ENCODE results near the gene ZBED1.
"Not testable (repeated sequence)": the region's sequence is repeated elsewhere in the genome, so short reads cannot be mapped to it uniquely, and the experiment has no call there.

Gene ZBED1

GRCh38 chrX:2471126-2471525, 29.6 kb downstream of the ZBED1 start:
- not testable (repeated sequence) for DNase-seq

GRCh38 chrX:2469852-2470251, 30.9 kb downstream of the ZBED1 start:
- DNase-seq = peak; percentile 12

DNA sequence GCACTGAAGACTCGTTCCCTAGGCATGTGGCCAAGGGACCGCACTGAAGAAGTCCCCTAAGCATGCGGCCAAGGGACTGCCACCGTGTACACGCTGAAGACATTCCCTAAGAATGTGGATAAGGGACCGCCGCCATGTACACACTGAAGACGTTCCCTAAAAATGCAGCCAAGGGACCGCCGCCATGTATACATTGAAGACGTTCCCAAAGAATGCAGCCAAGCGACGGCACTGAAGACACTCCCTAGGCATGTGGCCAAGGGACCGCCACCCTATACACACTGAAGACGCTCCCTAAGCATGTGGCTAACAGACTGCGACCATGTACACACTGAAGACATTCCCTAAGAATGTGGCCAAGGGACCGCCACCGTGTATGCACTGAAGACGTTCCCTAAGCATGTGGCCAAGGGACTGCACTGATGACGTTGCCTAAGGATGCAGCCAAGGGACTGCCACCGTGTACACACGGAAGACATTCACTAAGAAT, 31.5 kb downstream of the ZBED1 start:
- no peak for DNase-seq

GRCh38 chrX:2468261-2469195, 32.2 kb downstream of the ZBED1 start:
- no peak for DNase-seq

DNA sequence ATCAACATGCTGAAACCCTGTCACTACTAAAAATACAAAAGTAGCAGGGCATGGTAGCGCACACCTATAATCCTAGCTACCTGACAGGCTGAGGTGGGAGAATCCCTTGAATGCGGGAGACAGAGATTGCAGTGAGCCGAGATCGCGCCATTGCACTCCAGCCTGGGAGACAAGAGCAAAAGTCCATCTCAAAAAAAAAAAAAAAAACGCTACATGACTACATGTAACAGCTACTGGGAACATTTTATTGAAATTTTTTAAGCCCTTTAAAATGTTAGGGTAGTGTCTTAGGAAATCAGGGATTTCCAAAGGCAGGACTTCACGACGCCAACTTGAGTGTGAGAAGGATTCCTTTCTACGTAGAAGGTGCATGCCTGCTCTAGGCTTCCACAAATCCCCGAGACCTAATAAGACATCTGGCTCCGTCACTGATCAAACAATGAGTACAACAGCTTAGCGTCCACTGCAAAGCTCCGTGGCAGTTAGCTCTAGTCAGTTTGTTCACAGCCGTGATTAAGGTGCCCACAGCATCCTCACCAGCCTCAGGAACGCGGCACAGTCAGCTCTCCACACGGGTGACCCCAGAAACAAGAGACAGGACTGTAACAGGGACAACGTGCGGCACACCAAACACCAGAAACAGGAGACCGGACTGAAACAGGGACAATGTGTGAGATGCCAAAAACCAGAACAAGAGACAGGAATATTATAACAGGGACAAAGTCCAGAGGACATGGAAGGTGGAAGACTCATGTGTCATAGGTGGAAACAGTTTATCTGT, 33.7 kb downstream of the ZBED1 start:
- no peak for DNase-seq

GRCh38 chrX:2464677-2465166, 36.1 kb downstream of the ZBED1 start:
- DNase-seq = no peak

- no peak for DNase-seq
These were observed 36.7 kb downstream of the ZBED1 start for GRCh38 chrX:2463973-2464676.

DNA sequence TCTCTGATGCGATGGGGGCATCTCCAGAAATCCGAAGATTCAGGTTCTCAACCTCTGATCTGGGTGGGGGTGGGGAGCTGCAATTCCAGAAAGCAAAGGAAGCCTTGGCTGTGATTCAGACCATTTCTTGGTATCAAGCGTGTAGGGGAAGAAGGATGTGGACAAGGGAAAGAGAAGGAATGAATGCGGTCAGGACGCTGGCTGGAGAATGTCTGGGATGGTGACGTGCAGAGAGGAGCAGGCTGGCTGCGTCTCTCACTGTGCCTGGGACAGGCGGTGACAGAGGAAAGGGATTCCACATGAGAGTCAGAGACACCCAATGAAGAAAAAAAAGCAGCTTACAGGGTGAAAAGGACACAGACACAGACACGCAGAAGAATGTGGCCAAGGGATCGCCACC, 37.3 kb downstream of the ZBED1 start:
- DNase-seq = not testable (repeated sequence)

- DNase-seq = no peak
These were observed 38.0 kb downstream of the ZBED1 start for GRCh38 chrX:2462780-2463179.

DNA sequence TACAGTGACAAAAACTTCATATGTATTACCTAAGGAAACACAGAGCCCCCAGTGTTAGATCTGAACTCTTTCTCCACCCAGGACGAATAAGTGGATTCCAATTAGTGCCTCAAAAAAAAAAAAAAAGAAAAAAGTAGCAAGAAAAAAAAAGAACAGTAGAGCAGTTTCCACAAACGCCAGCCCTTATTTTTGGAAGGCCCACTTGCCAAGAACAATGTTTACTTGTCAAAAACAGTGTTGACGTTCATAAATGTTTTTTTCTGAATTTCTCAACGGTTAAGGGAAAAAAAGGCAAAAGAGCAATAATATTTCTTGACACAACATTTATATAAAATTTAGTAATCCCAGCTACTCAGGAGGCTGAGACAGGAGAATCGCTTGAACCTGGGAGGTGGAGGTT, 38.7 kb downstream of the ZBED1 start:
- no peak for DNase-seq

DNA sequence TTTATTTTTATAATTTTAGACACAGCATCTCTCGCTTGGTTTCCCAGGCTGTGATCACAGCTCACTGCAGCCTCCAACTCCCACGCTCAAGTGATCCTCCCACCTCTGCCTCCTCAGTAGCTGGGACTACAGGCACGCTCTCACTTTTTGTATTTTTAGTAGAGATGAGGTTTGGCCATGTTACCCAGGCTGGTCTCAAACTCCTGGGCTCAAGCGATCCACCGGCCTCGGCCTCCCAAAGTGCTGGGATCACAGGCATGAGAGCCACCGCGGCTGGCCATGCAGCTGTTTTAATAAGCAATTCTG, 39.1 kb downstream of the ZBED1 start:
- DNase-seq = no peak

DNA sequence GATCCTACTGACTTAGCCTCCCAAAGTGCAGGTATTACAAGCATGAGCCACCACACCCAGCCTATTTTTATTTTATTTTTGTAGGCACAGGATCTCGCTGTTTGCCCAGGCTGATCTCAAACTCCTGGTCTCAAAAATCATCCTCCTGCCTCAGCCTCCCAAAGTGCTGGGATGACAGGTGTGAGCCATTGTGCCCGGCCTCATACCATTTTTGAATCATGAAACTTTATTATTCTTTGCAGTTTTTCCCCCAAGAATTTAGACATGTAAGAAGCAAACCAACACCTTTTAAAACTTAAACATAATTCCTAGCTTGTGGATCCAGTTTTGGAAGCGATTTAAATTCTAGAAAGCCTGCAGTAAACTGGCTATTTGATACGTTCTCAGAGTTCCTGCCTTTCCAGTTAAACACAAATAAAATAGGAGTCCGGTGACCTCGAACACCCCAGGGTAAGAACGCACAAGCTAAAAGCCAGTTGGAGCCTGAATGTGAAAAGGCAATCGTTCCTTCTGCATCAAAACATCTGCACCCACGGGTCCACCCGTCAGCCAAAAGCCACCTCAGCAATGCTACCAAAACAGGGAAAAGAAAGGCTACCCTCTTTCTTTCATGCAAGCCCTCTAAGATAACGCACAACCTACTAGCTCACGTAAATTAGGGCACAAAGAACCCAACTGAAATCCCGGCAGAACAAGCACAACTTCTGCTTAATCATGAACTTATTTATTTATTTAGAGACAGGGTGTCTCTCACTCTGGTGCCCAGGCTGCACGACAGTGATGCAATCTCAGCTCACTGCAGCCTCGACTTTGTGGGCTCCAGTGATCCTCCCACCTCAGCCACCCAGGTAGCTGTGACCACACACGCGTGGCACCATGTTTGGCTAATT, 39.7 kb downstream of the ZBED1 start:
- not testable (repeated sequence) for DNase-seq

DNA sequence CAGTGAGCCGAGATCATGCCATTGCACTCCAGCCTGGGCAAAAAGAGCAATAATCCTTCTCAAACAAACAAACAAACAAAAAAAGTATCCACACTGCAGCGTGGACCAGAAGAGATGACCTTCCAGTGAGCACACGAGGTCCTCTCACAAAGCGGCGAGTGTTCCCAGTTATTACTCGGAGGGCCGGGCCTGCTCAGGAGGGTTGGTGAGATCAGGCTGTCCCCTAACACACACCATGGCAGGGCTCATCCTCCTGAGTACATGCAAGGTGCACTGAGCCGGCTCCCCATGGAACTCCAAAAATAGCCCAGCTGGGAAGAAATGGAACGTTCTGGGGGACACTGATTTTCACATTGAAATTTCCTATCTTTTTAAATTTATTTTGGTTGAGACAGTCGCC, 40.7 kb downstream of the ZBED1 start:
- not testable (repeated sequence) for DNase-seq

GRCh38 chrX:2458309-2458708, 42.5 kb downstream of the ZBED1 start:
- DNase-seq = no peak

DNA sequence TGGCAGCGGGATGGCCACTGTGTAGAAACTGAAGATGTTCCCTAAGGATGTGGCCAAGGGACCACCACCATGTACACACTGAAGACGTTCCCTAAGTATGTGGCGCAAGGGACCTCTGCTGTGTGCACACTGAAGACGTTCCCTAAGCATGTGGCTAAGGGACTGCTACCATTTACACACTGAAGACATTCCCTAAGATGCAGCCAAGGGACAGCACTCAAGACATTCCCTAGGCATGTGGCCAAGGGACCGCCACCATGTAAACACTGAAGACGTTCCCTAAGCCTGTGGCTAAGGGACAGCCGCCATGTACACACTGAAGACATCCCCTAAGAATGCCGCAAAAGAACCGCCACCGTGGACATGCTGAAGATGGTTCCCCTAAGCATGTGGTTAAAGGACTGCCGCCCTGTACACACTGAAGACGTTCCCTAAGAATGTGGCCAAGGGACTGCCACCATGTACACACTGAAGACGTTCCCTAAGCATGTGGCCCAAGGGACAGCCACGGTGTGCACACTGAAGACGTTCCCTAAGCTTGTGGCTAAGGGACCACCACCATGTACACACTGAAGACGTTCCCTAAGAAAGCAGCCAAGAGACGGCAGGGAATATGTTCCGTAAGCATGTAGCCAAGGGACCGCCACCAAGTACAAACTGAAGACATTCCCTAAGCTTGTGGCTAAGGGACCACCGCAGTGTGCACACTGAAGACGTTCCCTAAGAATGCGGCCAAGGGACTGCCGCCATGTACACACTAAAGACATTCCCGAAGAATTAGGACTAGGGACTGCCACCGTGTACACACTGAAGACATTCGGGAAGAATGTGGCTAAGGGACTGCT, 43.3 kb downstream of the ZBED1 start:
- DNase-seq = no peak

- not testable (repeated sequence) for DNase-seq
These were observed 44.7 kb downstream of the ZBED1 start for GRCh38 chrX:2456091-2456490.

DNA sequence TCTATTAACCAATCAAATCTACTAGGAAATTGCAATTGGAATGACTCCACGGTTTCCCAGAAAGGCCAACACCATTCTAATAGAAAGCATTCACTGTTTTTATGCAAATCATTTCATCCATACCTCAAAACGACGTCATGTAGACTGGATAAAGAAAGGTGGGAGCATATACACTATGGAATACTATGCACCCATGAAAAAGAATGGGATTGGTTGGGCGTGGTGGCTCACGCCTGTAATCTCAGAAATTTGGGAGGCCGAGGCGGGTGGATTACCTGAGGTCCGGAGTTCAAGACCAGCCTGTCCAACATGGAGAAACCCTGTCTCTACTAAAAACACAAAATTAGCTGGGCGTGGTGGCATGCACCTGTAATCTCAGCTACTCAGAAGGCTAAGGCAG, 46.2 kb downstream of the ZBED1 start:
- not testable (repeated sequence) for DNase-seq

DNA sequence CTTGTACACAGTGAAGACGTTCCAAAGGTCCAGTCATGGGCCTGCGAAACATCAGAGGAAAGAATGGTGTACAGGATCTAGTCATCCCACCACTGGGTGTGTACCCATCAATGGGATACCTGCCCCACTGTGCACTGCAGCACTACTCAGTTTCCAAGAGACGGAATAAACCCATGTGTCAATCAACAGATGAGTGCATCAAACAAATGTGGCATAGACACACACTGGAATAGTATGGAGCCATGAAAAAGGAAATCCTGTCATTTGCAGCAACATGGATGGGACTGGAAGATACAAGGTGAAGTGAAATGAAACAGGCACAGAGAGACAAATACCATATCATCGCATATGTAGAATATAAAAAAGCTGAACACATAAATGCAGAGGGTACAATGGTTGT, 48.0 kb downstream of the ZBED1 start:
- DNase-seq = no peak

- DNase-seq = no peak
These were observed 48.4 kb downstream of the ZBED1 start for GRCh38 chrX:2452317-2452784.

DNA sequence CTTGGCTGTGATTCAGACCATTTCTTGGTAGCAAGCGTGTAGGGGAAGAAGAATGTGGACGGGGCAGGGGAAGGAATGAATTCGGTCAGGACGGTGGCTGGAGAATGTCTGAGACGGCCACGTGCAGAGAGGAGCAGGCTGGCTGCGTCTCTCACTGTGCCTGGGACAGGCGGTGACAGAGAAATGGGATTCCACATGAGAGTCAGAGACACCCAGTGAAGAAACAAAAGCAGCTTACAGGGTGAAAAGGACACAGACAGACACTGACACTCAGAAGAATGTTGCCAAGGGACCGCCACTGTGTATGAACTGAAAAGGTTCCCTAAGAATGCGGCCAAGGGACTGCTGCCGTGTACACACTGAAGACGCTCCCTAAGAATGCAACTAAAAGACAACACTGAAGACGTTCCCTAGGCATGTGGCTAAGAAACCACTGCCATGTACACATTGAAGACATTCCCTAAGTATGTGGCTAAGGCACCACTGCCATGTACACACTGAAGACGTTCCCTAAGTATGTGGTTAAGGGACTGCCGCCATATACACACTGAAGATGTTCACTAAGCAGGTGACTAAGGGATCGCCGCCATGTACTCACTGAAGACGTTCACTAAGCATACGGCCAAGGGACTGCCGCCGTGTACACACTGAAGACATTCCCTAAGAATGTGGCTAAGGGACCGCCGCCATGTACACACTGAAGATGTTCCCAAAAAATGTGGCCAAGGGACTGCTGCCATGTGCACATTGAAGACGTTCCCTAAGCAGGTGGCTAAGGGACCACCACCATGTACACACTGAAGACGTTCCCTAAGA, 49.1 kb downstream of the ZBED1 start:
- DNase-seq = no peak

Measured in right forelimb (tissue), 1 donor.